ENCODE data around the gene IAH1. TPM values are rescaled to one million over a fixed set of nuclear protein-coding genes. Genes with fewer than 3 reads are reported as not detected.

The IAH1 gene
- total RNA-seq, 1 donor: 52.1 TPM

DNA sequence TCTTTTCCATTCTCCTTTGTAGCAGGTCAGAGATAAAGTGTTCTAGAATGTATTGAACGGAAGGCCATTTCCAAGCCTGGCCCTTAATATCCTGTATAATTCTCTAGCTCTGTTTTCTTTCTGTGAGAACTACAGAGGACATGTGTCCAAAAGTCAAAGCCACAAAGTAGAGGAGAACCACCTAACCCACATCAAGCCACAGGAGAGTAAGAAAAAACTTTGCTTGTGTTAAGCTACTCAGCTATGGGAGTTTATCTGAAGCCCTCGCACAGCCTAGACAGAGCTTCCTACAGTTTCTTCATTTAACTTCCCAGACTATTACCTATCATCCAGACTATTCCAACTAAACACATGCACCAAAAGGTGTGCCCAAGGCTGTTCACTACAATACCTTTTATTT is 59.3 kb downstream of the IAH1 start:
- H3K4me1 ChIP-seq (ENCODE audit: insufficient read depth, low read length): peaks cover 5% of the 10 kb centered on the region
- peaks cover 3% of the 10 kb centered on the region for H3K36me3 ChIP-seq (ENCODE audit: insufficient read depth, low read length)
- no peak overlapping the region for H3K4me3 ChIP-seq (ENCODE audit: insufficient read depth, low read length)
- H3K27me3 ChIP-seq (ENCODE audit: insufficient read depth, low read length): no peaks in the 10 kb centered on the region
- no peak for DNase-seq (ENCODE audit: insufficient read length, low spot score, missing footprints)
- TF ChIP-seq, protein P1, sequence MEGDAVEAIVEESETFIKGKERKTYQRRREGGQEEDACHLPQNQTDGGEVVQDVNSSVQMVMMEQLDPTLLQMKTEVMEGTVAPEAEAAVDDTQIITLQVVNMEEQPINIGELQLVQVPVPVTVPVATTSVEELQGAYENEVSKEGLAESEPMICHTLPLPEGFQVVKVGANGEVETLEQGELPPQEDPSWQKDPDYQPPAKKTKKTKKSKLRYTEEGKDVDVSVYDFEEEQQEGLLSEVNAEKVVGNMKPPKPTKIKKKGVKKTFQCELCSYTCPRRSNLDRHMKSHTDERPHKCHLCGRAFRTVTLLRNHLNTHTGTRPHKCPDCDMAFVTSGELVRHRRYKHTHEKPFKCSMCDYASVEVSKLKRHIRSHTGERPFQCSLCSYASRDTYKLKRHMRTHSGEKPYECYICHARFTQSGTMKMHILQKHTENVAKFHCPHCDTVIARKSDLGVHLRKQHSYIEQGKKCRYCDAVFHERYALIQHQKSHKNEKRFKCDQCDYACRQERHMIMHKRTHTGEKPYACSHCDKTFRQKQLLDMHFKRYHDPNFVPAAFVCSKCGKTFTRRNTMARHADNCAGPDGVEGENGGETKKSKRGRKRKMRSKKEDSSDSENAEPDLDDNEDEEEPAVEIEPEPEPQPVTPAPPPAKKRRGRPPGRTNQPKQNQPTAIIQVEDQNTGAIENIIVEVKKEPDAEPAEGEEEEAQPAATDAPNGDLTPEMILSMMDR (IDR thresholded peaks at IDR 0.05; ENCODE audit: extremely low read depth, low read depth, low read length): no peak
- no peak overlapping the region for H3K27ac ChIP-seq (ENCODE audit: low read depth, low read length)
- no peak overlapping the region for H3K4me2 ChIP-seq (ENCODE audit: insufficient read depth, low read length)
- H3K9me3 ChIP-seq (ENCODE audit: low read depth, low read length): no peaks in the 10 kb centered on the region
- H4K20me1 ChIP-seq (ENCODE audit: insufficient read depth, low read length): peaks cover 5% of the 10 kb centered on the region
- peaks cover 51% of the 10 kb centered on the region for H3K79me2 ChIP-seq (ENCODE audit: insufficient read depth, low read length)
- H2AFZ ChIP-seq (ENCODE audit: low read length): no peak overlapping the region

DNA sequence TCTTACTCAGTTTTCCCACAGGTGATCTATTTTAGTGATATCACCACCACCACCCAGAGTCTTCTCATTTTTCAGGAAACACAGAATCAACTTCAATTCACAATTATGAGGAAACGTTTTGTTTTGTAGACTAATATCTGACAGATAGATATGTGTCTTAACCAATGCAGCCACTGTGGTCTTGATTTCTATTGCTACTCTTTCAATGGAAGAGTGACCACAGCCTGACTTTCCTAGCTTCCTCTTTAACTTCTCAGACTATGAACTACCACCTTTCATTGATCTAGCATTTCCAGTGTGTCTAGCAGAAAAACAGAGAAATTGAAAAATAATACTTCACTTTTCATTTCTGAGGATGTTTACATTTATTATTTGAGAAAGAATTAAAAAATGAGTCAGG is 60.8 kb downstream of the IAH1 start:
- Histone ChIP-seq H3K9me3 (ENCODE audit: low read depth, low read length) (no peaks in the 10 kb centered on the region), H3K4me2 (ENCODE audit: insufficient read depth, low read length) (no peak overlapping the region), H3K27me3 (ENCODE audit: insufficient read depth, low read length) (no peaks in the 10 kb centered on the region), H3K36me3 (ENCODE audit: insufficient read depth, low read length) (peaks cover 3% of the 10 kb centered on the region), H3K4me1 (ENCODE audit: insufficient read depth, low read length) (peaks cover 16% of the 10 kb centered on the region), H4K20me1 (ENCODE audit: insufficient read depth, low read length) (peaks cover 5% of the 10 kb centered on the region), H2AFZ (ENCODE audit: low read length) (no peak overlapping the region), H3K27ac (ENCODE audit: low read depth, low read length) (no peak overlapping the region), H3K4me3 (ENCODE audit: insufficient read depth, low read length) (no peak overlapping the region), H3K79me2 (ENCODE audit: insufficient read depth, low read length) (peaks cover 53% of the 10 kb centered on the region)
- TF ChIP-seq, protein P1 (IDR thresholded peaks at IDR 0.05; ENCODE audit: extremely low read depth, low read depth, low read length): no peak
- no peak for DNase-seq (ENCODE audit: insufficient read length, low spot score, missing footprints)

DNA sequence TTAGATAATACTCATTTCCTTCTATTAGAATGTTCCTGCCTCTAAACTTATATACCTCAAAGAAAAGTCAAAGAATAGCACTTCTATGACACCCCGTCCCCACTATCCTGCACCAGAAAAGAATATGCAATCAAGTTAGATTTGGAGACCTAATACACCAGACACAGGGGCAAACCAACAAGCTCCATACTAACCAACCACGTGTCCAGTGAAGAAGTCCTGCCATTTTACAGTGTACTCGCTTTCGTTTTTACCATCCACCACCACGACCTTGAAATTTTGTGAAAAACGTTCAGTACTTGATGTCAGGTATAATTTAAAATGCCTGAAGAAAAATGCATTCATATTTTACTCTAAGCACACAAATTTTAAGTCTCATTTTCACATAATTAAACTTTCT is 62.2 kb downstream of the IAH1 start:
- Histone ChIP-seq H3K79me2 (ENCODE audit: insufficient read depth, low read length) (peaks cover 66% of the 10 kb centered on the region), H2AFZ (ENCODE audit: low read length) (no peak overlapping the region)
- TF ChIP-seq, protein P1 (IDR thresholded peaks at IDR 0.05; ENCODE audit: extremely low read depth, low read depth, low read length): no peak

DNA sequence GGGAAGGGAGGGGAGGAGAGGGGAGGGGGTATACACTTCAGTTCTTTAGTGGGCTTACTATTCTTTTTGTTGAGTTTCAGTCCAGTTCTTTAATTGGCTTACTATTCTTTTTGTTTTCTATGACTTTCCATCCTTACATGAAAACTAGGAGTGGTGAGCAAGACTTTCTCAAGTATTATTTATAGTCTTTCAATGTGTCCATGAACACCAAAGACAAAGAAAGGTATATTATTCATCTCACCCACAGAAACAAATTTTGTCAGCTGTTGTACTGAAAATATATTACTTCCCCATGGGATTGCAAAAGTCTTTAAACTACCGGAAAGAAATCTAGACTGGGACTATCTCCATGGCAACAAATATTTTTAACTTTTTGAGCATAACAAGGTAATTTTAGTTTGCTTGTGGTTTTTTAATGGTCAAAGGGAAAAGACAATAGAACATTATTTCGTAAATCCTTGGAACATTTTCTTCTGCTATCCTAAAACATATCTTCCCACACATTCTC is 63.7 kb downstream of the IAH1 start:
- TF ChIP-seq, protein P1 (IDR thresholded peaks at IDR 0.05; ENCODE audit: extremely low read depth, low read depth, low read length): no peak

More for the DNA sequence above, 62.2 kb downstream of the IAH1 start:
- H4K20me1 ChIP-seq (ENCODE audit: insufficient read depth, low read length): peaks cover 5% of the 10 kb centered on the region
- no peak overlapping the region for H3K4me3 ChIP-seq (ENCODE audit: insufficient read depth, low read length)
- no peaks in the 10 kb centered on the region for H3K9me3 ChIP-seq (ENCODE audit: low read depth, low read length)
- no peaks in the 10 kb centered on the region for H3K27me3 ChIP-seq (ENCODE audit: insufficient read depth, low read length)
- H3K4me1 ChIP-seq (ENCODE audit: insufficient read depth, low read length): peaks cover 17% of the 10 kb centered on the region
- H3K27ac ChIP-seq (ENCODE audit: low read depth, low read length): peak overlapping the region; percentile 33
- H3K4me2 ChIP-seq (ENCODE audit: insufficient read depth, low read length): no peak overlapping the region
- no peak for DNase-seq (ENCODE audit: insufficient read length, low spot score, missing footprints)
- peaks cover 3% of the 10 kb centered on the region for H3K36me3 ChIP-seq (ENCODE audit: insufficient read depth, low read length)

More for the DNA sequence above, 63.7 kb downstream of the IAH1 start:
- Histone ChIP-seq H3K4me2 (ENCODE audit: insufficient read depth, low read length) (peak overlapping the region; percentile 42), H3K36me3 (ENCODE audit: insufficient read depth, low read length) (peaks cover 2% of the 10 kb centered on the region), H4K20me1 (ENCODE audit: insufficient read depth, low read length) (peaks cover 3% of the 10 kb centered on the region), H3K79me2 (ENCODE audit: insufficient read depth, low read length) (peaks cover 71% of the 10 kb centered on the region), H3K9me3 (ENCODE audit: low read depth, low read length) (no peaks in the 10 kb centered on the region), H3K27me3 (ENCODE audit: insufficient read depth, low read length) (no peaks in the 10 kb centered on the region), H3K27ac (ENCODE audit: low read depth, low read length) (peak overlapping the region; percentile 93), H2AFZ (ENCODE audit: low read length) (no peak overlapping the region), H3K4me1 (ENCODE audit: insufficient read depth, low read length) (peaks cover 17% of the 10 kb centered on the region), H3K4me3 (ENCODE audit: insufficient read depth, low read length) (no peak overlapping the region)
- peak; percentile 63 for DNase-seq (ENCODE audit: insufficient read length, low spot score, missing footprints)

Other genes starting within 250 kb of the IAH1 start
- gene ITGB1BP1, start 51.0 kb upstream of the IAH1 start, total RNA-seq: 30.8 and 32.4 TPM in 2 replicates
- gene CPSF3, start 50.9 kb upstream of the IAH1 start, total RNA-seq: 34.5 and 38.4 TPM in 2 replicates
- gene ADAM17, start 81.3 kb downstream of the IAH1 start, total RNA-seq: 53.6 and 69.1 TPM in 2 replicates
- 242 and 285 TPM in 2 replicates for gene YWHAQ, start 156.4 kb downstream of the IAH1 start, total RNA-seq

All from osteoblast (primary cell).